ENCODE measurements around the gene HIVEP3. TPM values are rescaled to one million over a fixed set of nuclear protein-coding genes. Genes with fewer than 3 reads are reported as not detected.

The HIVEP3 gene
- total RNA-seq, 1 experiment from 2014 or later, result not detected

- Histone ChIP-seq H3K27me3 (no peaks in the 10 kb centered on the region), H3K4me3 (no peak overlapping the region), H3K9me3 (no peaks in the 10 kb centered on the region), H3K36me3 (no peaks in the 10 kb centered on the region)
- peak; percentile 81 for DNase-seq
These were observed 115.9 kb downstream of the HIVEP3 start for GRCh38 chr1:41802532-41803501.

- H3K36me3 ChIP-seq, result no peaks in the 10 kb centered on the region
- H3K4me3 ChIP-seq, result no peak overlapping the region
- DNase-seq, result peak; percentile 97
- H3K27me3 ChIP-seq, result no peaks in the 10 kb centered on the region
- H3K9me3 ChIP-seq, result no peaks in the 10 kb centered on the region
These were observed 118.4 kb downstream of the HIVEP3 start for GRCh38 chr1:41800311-41800829.

GRCh38 chr1:41799723-41800122 lies 119.0 kb downstream of the HIVEP3 start:
- peak; percentile 30 for DNase-seq
- Histone ChIP-seq H3K9me3 (no peaks in the 10 kb centered on the region), H3K4me3 (no peak overlapping the region), H3K27me3 (no peaks in the 10 kb centered on the region), H3K36me3 (no peaks in the 10 kb centered on the region)

GRCh38 chr1:41799205-41799604 lies 119.5 kb downstream of the HIVEP3 start:
- no peak for DNase-seq
- Histone ChIP-seq H3K36me3 (no peaks in the 10 kb centered on the region), H3K9me3 (no peaks in the 10 kb centered on the region), H3K4me3 (no peak overlapping the region), H3K27me3 (no peaks in the 10 kb centered on the region)

- H3K9me3 ChIP-seq, result no peaks in the 10 kb centered on the region
- H3K27me3 ChIP-seq, result no peaks in the 10 kb centered on the region
- H3K36me3 ChIP-seq, result no peaks in the 10 kb centered on the region
- no peak overlapping the region for H3K4me3 ChIP-seq
- peak; percentile 30 for DNase-seq
These were observed 123.4 kb downstream of the HIVEP3 start for GRCh38 chr1:41795205-41795762.

- Histone ChIP-seq H3K9me3 (no peaks in the 10 kb centered on the region), H3K27me3 (no peaks in the 10 kb centered on the region), H3K4me3 (no peak overlapping the region), H3K36me3 (no peaks in the 10 kb centered on the region)
- DNase-seq, result no peak
These were observed 124.7 kb downstream of the HIVEP3 start for GRCh38 chr1:41794031-41794430.

- Histone ChIP-seq H3K27me3 (no peaks in the 10 kb centered on the region), H3K4me3 (no peak overlapping the region), H3K9me3 (no peaks in the 10 kb centered on the region), H3K36me3 (no peaks in the 10 kb centered on the region)
- no peak for DNase-seq
These were observed 126.3 kb downstream of the HIVEP3 start for GRCh38 chr1:41792485-41792770.

- H3K27me3 ChIP-seq, result no peaks in the 10 kb centered on the region
- H3K9me3 ChIP-seq, result no peaks in the 10 kb centered on the region
- no peak for DNase-seq
- no peaks in the 10 kb centered on the region for H3K36me3 ChIP-seq
- H3K4me3 ChIP-seq, result no peak overlapping the region
These were observed 126.8 kb downstream of the HIVEP3 start for GRCh38 chr1:41791667-41792484.

GRCh38 chr1:41790351-41790750 lies 128.4 kb downstream of the HIVEP3 start:
- no peaks in the 10 kb centered on the region for H3K36me3 ChIP-seq
- no peaks in the 10 kb centered on the region for H3K9me3 ChIP-seq
- no peak for DNase-seq
- no peaks in the 10 kb centered on the region for H3K27me3 ChIP-seq
- no peak overlapping the region for H3K4me3 ChIP-seq

- no peaks in the 10 kb centered on the region for H3K9me3 ChIP-seq
- no peaks in the 10 kb centered on the region for H3K27me3 ChIP-seq
- H3K36me3 ChIP-seq, result no peaks in the 10 kb centered on the region
- no peak overlapping the region for H3K4me3 ChIP-seq
- no peak for DNase-seq
These were observed 128.9 kb downstream of the HIVEP3 start for GRCh38 chr1:41789661-41790330.

GRCh38 chr1:41788427-41788826 lies 130.3 kb downstream of the HIVEP3 start:
- Histone ChIP-seq H3K9me3 (no peaks in the 10 kb centered on the region), H3K27me3 (no peaks in the 10 kb centered on the region), H3K36me3 (no peaks in the 10 kb centered on the region), H3K4me3 (no peak overlapping the region)
- DNase-seq, result no peak

GRCh38 chr1:41784531-41785274 lies 134.0 kb downstream of the HIVEP3 start:
- Histone ChIP-seq H3K4me3 (no peak overlapping the region), H3K36me3 (no peaks in the 10 kb centered on the region), H3K9me3 (no peaks in the 10 kb centered on the region), H3K27me3 (no peaks in the 10 kb centered on the region)
- no peak for DNase-seq

- no peak overlapping the region for H3K4me3 ChIP-seq
- DNase-seq, result peak; percentile 87
- no peaks in the 10 kb centered on the region for H3K9me3 ChIP-seq
- no peaks in the 10 kb centered on the region for H3K36me3 ChIP-seq
- H3K27me3 ChIP-seq, result no peaks in the 10 kb centered on the region
These were observed 135.5 kb downstream of the HIVEP3 start for GRCh38 chr1:41783189-41783639.

GRCh38 chr1:41780916-41781315 lies 137.8 kb downstream of the HIVEP3 start:
- Histone ChIP-seq H3K36me3 (no peaks in the 10 kb centered on the region), H3K9me3 (no peaks in the 10 kb centered on the region), H3K27me3 (no peaks in the 10 kb centered on the region), H3K4me3 (no peak overlapping the region)
- no peak for DNase-seq

GRCh38 chr1:41780322-41780721 lies 138.4 kb downstream of the HIVEP3 start:
- no peak for DNase-seq
- Histone ChIP-seq H3K27me3 (no peaks in the 10 kb centered on the region), H3K4me3 (no peak overlapping the region), H3K36me3 (no peaks in the 10 kb centered on the region), H3K9me3 (no peaks in the 10 kb centered on the region)

GRCh38 chr1:41779360-41779759 lies 139.4 kb downstream of the HIVEP3 start:
- Histone ChIP-seq H3K9me3 (no peaks in the 10 kb centered on the region), H3K4me3 (no peak overlapping the region), H3K36me3 (no peaks in the 10 kb centered on the region), H3K27me3 (no peaks in the 10 kb centered on the region)
- DNase-seq, result no peak

All from MG63 (cell line).